GM21529 (cell line): ENCODE measurements around the gene NUAK2.
A peak's percentile ranks its signal among the peaks of the same experiment; 100 is the strongest.
"Not testable (repeated sequence)": the region's sequence is repeated elsewhere in the genome, so short reads cannot be mapped to it uniquely, and the experiment has no call there.

Source experiments
- ATAC-seq: cut with Tn5 transposase; IDR thresholded peaks from one replicate; pipeline ENCODE4 v1.9.1; 2021; ENCODE audit not compliant: unreplicated experiment

Gene NUAK2

DNA sequence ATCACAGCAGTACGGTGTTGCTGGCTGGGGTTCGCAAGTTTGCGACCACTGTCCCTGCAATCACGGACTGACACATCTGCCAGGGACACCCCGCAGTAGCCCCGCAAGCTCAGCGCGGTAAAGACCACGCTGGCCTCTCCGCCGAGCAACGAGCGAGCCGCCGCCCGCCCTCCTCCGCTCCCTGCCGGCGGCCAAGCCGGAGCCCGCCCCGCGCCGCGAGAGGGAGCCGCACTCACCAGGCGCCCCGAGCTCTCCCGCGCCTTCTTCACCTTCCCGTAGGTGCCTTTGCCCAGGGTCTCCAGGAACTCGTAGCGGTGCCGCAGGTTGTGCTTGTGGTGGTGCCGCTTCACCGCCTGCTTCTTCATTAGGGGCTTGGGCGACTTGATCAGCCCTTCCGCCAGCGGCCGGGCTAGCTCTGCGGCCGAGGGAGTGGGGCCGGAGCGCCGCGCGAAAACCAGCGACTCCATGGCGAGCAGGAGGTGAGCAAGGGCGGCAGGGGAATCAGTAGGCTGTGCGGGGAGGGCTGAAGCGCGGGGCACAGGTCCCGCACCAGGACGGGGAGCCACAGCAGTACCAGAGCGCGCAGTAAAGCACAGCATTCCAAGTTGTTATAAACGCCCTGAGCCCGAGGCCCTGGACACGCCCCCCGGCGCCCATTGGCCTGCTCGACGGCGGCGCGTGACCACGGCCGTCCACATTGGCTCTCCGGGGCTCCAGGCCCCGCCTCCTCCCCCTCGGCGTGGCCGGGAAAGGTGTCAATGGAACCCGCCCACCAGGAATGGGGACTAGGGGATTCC is at the start of gene NUAK2:
NUAK2 (minus strand) TSS at position 584 of the 797 bp plus-strand sequence; CDS start at position 467, 117 bp downstream.
- peak; percentile 82 for ATAC-seq

DNA sequence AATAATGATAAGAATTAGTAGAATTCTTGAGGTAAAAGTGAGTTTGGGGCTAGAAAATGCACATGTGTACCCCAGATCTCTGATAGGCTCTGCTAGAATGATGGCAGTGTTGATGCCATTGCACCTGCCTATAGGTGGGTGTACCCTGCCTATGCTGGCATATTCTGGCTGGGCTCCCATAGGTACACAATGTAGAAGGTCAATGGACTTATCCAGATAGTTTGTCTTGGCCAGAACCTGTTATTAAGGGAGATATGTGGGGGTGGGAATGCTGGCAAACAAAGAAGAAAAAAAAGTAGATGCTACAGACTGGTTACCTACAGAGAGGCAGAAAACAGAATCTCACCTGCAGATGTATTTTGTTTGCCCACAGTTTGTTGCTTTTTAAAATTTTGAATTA is 49.2 kb upstream of the NUAK2 start:
- no peak for ATAC-seq

- ATAC-seq, result no peak
Observed at GRCh38 chr1:205369701-205370123, 48.2 kb upstream of the NUAK2 start.

DNA sequence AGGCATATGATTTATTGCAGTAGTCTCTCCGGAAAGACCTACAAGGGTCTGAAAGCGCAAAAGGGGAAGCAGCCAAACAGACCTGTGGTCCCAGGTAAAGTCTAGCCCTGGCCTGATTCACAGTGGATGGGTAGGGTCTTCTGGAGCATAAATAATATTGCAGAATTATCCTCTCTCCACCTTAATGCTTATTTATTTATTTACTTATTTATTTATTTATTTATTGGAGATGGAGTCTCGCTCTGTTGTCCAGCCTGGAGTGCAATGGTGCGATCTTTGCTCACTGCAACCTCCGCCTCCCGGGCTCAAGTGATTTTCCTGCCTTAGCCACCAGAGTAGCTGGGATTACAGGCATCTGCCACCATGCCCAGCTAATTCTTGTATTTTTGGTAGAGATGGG is 46.9 kb upstream of the NUAK2 start:
- ATAC-seq, result no peak

GRCh38 chr1:205365945-205366463 is 44.5 kb upstream of the NUAK2 start:
- ATAC-seq, result no peak

GRCh38 chr1:205365086-205365485 is 43.5 kb upstream of the NUAK2 start:
- not testable (repeated sequence) for ATAC-seq

DNA sequence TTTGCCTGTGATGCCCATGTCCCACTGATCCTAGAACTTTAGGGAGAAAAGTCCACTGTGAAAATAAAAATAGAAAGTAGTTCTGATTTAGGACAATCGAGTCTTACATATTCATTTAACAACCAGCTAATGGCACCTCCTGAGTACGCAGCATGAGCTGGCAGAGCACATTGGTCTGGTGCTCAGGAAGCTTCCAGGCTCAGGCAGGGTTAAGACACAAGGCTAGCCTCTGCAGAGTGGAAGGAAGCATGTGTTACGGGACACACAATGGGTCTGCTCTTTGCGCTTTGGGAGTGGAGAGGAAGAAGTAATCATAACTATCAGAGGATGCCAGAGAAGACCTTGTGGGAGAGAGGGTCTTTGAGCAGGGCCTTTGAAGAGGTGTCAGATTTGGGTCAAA is 39.3 kb upstream of the NUAK2 start:
- no peak for ATAC-seq

DNA sequence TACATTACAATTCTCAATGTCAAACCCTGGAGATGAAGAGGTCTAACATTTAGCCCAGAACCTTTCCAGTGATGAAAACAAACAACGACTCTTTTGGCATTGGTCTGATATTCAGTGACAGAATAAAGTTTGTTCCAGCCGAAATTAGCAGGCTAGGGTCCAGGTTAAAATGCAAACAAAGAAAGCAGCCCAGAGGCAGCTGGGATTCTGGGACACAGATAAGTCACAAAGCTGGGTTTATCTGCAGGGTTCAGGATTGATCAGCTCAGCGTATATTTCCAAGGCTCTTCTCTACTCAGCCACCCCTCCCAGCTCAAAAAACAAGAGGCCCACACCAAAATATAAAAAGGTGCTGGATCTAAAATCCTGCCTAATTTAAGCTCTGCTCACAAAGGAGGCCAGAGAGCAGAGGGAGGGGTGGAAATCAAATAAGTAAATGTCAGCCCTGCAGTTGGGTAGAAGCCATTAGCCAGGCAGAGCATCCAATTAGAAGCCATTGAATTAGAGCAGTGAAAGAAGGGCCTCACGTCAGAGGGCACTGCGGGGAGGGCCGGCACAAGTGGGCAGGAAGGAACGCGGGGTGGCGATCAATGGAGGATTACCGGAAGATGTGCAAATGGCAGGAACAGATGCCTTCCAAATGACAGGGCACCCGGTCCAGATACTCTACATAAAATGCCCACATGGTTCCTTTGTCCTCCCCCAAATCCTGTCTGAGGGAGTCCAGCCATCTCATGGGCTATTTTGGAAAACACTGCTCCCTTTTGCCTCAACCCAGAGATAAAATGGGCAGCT is 38.4 kb upstream of the NUAK2 start:
- no peak for ATAC-seq

GRCh38 chr1:205358579-205358978 is 37.0 kb upstream of the NUAK2 start:
- no peak for ATAC-seq

DNA sequence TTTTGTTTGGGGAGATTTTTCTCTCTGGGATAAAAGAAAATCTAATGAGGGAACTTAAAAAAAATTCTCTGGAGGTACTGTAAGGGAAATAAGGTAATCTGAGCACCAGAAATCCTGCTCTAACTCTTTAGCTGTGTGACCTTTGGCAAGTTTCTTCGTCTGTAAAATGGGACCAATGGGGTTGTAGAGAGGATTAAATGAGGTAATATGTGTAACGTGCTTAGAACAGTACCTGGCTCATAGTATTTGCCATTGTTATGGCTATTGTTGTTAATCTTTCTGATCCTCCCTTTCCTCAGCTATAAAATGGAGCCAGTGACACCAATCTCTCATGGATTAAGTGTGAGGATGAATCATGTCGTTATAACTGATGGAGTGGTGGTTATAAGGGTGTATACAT is 36.0 kb upstream of the NUAK2 start:
- ATAC-seq, result no peak

GRCh38 chr1:205356440-205357139 is 35.0 kb upstream of the NUAK2 start, which contains the start of gene KLHDC8A:
KLHDC8A (minus strand) TSS chr1:205356922; CDS start chr1:205343604, 13,318 bp downstream.
- no peak for ATAC-seq

DNA sequence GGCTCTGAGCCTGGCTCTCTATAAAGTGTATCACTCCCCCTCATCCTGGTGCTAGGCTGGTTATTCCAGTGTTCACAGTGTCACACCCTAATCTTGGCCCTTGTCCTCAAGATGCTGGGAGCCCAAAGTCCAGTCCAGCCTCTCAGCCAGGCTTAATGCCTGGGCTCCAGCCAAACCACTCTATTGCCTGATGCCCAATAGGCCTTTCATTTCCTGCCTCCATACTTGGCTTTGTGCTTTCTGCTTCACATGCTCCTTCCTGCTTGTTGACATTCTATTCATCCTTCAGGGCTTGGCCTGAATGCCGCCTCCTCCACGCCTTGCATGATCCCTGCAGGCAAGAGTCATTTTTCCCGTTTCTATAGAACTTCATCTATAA is 33.5 kb upstream of the NUAK2 start:
- ATAC-seq, result no peak

DNA sequence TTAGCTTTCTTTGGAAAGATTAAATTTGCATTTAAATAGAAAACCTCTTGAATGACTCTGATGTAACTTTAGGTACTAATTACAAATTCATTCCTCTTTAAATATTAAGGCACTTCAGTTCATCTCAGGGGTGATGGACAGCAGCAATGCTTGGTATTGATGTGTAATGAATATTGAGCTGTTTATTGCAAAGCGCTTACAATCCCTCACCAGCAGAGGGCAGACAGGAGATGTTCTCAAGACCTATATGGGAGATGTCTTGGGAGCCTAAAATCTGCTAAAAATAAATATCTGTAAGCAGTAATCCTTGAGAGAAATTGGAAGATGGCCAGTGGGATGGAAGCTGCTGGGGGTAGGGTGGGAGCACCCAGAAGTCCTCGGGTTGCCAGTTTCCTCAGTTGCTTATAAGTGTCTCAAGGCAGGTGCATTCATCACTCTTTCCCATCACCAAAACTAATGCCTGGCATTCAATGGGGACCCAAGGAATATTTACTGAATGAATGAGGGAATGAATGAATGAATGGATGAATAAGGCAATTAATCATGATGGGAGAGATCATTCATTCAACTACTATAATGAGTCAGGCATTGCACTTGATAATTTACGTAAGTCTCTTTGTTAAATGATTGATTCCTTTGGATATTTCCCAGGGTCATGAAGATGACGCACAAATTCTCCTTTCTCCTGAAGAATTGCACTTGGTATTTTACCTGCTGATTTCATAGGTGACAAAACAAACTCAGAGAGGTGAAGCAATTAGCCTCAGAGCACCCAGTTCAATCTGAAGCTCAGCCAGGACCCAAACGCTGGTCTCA is 32.9 kb upstream of the NUAK2 start:
- no peak for ATAC-seq

GRCh38 chr1:205353612-205354011 is 32.1 kb upstream of the NUAK2 start:
- ATAC-seq, result no peak

- ATAC-seq, result no peak
Observed at GRCh38 chr1:205353191-205353590, 31.6 kb upstream of the NUAK2 start.

- no peak for ATAC-seq
Observed at GRCh38 chr1:205351984-205352713, 30.6 kb upstream of the NUAK2 start.

DNA sequence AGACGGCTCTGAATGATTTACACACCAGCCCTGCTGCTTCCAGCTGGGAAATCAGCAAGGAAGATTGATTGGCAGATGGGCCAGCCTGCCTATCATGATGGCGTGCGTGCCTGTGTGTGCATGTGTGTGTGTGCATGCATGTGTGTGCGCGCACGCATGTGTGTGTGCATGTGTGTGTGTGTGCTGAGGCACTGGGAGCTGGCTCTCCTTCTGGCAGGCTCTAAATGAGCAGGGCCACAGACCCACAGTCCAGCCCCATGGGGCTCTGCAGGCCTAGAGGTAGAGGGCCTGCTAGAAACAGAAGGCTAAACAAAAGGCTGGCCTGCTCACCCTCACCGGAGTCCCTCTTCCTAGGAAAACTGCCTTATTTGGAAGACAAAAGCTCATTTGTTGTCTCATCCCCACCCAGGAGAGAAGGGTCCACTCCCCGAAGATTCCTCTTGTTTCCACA is 29.2 kb upstream of the NUAK2 start:
- ATAC-seq, result no peak

DNA sequence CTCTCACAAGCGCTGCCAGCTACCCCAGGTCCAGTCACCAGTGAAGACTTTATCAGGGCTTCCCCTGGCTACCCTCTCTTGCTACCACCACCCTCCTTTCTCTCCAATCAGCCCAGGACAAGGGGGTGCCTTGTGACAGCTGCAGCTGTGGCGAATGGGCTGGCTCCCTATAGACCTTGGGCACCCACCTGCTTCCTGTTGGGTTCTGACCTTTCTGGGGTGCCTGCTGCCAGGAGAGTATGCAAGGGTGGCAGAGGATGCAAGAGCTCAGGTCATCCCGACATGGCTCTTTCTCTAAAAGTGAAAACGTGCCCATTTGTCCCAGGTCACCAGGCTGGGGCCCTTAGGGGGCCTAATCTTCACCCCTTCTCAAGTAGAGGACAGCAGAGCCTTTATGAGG is 28.6 kb upstream of the NUAK2 start:
- no peak for ATAC-seq

DNA sequence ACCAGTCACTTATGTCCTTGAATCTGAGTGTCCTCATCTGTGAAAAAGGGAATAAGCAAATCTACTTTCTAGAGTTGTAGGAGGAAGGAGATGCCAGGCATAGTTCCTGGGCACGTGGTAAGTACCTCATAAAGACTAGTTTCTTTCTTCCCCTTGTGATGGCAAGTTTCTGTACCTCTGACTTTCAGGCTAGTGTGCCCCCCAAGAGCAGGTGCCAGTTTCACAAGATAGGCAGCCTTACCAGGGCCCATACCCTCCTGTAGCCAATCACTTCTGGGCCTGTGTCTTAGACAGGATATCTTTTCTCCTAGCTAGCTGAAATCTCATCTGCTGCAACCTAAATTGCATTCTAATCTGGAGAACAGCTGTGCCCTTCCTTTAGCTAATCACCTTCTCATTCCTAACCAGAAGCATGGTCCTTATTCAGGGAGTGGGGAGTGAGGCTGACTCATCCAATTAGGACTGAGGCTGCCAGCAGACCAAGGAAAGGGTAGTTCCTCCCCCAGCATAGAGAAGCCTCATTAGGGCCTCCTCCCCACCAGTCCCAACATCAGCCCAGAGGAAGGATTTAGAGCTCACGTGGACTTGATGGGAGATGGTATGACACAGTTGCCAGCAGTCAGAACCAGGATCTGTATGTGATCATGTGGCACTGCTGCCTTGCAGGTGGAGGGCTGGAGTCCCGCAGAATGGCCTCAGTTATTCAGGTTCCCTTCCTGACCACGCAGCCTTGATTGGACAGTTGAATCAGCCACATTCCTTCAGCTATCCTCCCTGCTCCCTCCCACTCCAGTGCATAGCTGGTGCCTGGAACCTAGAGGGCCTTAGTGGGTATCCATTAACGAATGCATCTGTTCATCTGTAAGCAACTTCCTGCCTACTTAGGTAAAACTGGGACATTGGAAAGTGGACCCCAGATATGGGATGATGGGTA is 27.3 kb upstream of the NUAK2 start:
- no peak for ATAC-seq
